ENCODE results near the gene SIRT5. TPM values are rescaled to one million over a fixed set of nuclear protein-coding genes. Genes with fewer than 3 reads are reported as not detected.

The SIRT5 gene
- total RNA-seq, 1 donor from 2014 or later = 16.0 TPM

DNA sequence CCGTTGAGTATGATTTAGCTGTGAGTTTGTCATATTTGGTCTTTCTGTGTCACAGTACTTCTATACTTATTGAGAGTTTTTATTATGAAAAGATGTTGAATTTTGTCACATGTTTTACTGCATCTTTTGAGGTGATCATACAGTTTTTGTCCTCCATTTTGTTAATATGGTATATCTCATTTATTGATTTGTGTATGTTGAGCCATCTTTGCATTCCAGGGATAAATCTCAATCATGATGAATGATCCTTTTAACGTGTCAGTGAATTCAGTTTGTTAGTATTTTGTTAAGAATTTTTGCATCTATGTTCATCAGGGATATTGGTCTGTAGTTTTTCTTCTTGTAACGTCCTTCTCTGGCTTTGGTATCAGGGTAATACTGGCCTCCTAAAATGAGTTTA lies 3.5 kb downstream of the SIRT5 start:
- peak overlapping the region; percentile 23 for H3K27ac Mint-ChIP-seq (ENCODE audit: unreplicated experiment)
- H3K9me3 Mint-ChIP-seq (ENCODE audit: unreplicated experiment) = no peaks in the 10 kb centered on the region
- no peak overlapping the region for H3K4me3 Mint-ChIP-seq (ENCODE audit: unreplicated experiment)
- peaks cover 5% of the 10 kb centered on the region for H3K27me3 Mint-ChIP-seq (ENCODE audit: unreplicated experiment)
- H3K36me3 Mint-ChIP-seq (ENCODE audit: low read depth, unreplicated experiment) = peaks cover 13% of the 10 kb centered on the region
- DNase-seq (ENCODE audit: low spot score) = no peak
- H3K4me1 Mint-ChIP-seq (ENCODE audit: unreplicated experiment) = peaks cover 9% of the 10 kb centered on the region
- TF ChIP-seq CTCF (IDR thresholded peaks at IDR 0.05; ENCODE audit: unreplicated experiment) = no peak

GRCh38 chr6:13579911-13580310 lies 5.5 kb downstream of the SIRT5 start:
- Mint-ChIP-seq H3K27ac (ENCODE audit: unreplicated experiment) (no peak overlapping the region), H3K4me1 (ENCODE audit: unreplicated experiment) (peaks cover 3% of the 10 kb centered on the region), H3K9me3 (ENCODE audit: unreplicated experiment) (no peaks in the 10 kb centered on the region), H3K27me3 (ENCODE audit: unreplicated experiment) (peaks cover 5% of the 10 kb centered on the region), H3K4me3 (ENCODE audit: unreplicated experiment) (no peak overlapping the region), H3K36me3 (ENCODE audit: low read depth, unreplicated experiment) (peaks cover 23% of the 10 kb centered on the region)
- no peak for TF ChIP-seq CTCF (IDR thresholded peaks at IDR 0.05; ENCODE audit: unreplicated experiment)
- no peak for DNase-seq (ENCODE audit: low spot score)

DNA sequence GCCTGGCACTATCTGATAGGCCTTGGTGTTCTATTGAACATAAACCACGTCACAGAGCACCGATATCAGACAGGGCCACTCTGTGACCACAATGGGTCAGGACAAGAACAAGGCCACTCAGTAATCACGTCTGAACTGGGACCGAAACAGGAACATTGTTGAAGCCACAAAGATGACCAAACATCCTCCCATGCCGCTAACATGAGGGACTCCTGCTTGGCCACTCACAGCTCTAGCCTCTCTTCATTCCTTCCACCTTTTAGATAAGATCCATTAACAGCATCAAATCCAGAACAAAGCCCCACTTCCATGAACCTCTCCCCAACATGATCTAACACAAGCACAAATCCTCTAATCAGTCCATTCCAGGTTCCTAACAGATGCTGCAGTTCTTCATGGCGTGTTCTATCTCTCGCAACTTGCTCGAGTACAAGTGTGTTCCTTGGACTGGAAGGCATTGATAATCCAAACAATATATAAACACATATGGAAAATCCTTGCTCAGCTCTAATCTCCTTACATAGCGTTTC lies 7.4 kb downstream of the SIRT5 start:
- DNase-seq (ENCODE audit: low spot score) = no peak
- Mint-ChIP-seq H3K27me3 (ENCODE audit: unreplicated experiment) (no peaks in the 10 kb centered on the region), H3K27ac (ENCODE audit: unreplicated experiment) (no peak overlapping the region), H3K4me3 (ENCODE audit: unreplicated experiment) (peak overlapping the region; percentile 14), H3K9me3 (ENCODE audit: unreplicated experiment) (no peaks in the 10 kb centered on the region), H3K4me1 (ENCODE audit: unreplicated experiment) (peaks cover 3% of the 10 kb centered on the region), H3K36me3 (ENCODE audit: low read depth, unreplicated experiment) (peaks cover 27% of the 10 kb centered on the region)
- no peak for TF ChIP-seq CTCF (IDR thresholded peaks at IDR 0.05; ENCODE audit: unreplicated experiment)

DNA sequence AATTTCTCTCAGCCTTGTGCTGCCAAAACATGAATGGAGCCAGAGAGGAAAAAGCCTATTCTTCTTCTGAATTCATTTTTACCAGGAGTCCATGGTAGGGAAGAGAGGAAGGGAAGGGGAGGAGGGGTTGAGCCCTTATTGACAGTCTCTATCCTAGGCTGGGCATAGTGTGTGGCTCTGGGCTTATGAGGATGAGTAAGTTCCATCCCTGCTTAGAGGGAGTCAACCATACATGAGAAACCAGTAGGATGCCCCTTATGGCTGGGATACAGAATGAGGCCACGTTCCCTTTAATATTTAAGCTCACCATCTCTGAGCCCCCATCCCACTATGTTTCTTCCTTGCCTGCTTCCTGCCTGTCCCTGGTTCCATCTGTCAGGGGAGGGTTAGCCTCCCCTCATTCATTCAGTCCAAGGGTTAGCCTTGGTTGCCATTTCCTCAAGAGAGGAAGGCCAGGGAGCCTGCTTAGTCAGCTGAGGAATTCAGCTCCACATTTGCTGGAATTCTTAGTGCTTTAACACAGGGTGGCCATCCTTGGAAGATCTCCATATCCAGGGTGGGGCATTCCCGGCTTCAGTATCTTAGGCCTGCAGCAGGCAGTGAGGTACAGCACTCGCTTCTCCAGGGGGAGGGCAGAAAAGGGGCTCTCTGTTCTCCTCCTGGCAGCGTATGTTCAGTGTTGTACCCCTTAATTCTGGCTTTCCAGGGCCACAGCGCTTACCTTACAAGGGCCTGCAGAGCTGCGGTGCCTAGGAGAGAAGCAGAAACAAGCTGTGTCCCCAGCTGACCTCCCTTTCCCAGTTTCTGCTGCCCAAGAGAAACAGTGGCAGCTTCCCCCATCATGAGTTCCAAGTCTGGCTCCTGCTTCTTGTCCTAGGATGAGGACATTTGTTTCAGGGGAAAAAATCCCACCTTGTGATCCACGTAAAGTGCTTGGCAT lies 12.5 kb downstream of the SIRT5 start:
- no peak overlapping the region for H3K4me3 Mint-ChIP-seq (ENCODE audit: unreplicated experiment)

More for the DNA sequence above, 12.5 kb downstream of the SIRT5 start:
- H3K4me1 Mint-ChIP-seq (ENCODE audit: unreplicated experiment) = peaks cover 7% of the 10 kb centered on the region
- H3K27me3 Mint-ChIP-seq (ENCODE audit: unreplicated experiment) = peaks cover 2% of the 10 kb centered on the region
- DNase-seq (ENCODE audit: low spot score) = no peak
- no peaks in the 10 kb centered on the region for H3K9me3 Mint-ChIP-seq (ENCODE audit: unreplicated experiment)
- no peak for TF ChIP-seq CTCF (IDR thresholded peaks at IDR 0.05; ENCODE audit: unreplicated experiment)
- H3K36me3 Mint-ChIP-seq (ENCODE audit: low read depth, unreplicated experiment) = peaks cover 32% of the 10 kb centered on the region
- no peak overlapping the region for H3K27ac Mint-ChIP-seq (ENCODE audit: unreplicated experiment)
